Small intestine (tissue), 16 donors: ENCODE measurements around the gene PSMD5. TPM values are rescaled to one million over a fixed set of nuclear protein-coding genes. Genes with fewer than 3 reads are reported as not detected.

ENCODE experiments used
- DNase-seq, 2 donors: peaks; one replicate each; pipeline versions ENCODE4 v3.0.0 to v3.0.0-alpha.2; 2013
- FAIRE-seq: peaks from 2 replicates; lab custom pipeline; 2012; peaks lifted over from hg19 to GRCh38; lab: Jason Lieb, UNC
- H3K27ac ChIP-seq, 3 donors: one replicate each; pipeline ENCODE4 v1.5.1; 2013; ENCODE audit warnings: low read length in 2 of 3, mild to moderate bottlenecking in 2 of 3, control low read depth in 1 of 3, inconsistent platforms in 1 of 3, low read depth in 1 of 3, moderate library complexity in 1 of 3
- H3K27me3 ChIP-seq, 3 donors: one replicate each; pipeline ENCODE4 v1.6.1; 2013; ENCODE audit warnings: low read length in 3 of 3, inconsistent platforms in 1 of 3; ENCODE audit not compliant: control insufficient read depth in 3 of 3, insufficient read depth in 3 of 3
- H3K36me3 ChIP-seq, 3 donors: one replicate each; pipeline ENCODE4 v1.6.1; 2013; ENCODE audit warnings: low read length in 3 of 3, inconsistent platforms in 1 of 3, low read depth in 1 of 3, mild to moderate bottlenecking in 1 of 3, moderate library complexity in 1 of 3; ENCODE audit not compliant: control insufficient read depth in 3 of 3, insufficient read depth in 2 of 3
- H3K4me1 ChIP-seq, 3 donors: one replicate each; pipeline ENCODE4 v1.6.1; 2013; ENCODE audit warnings: low read length in 2 of 3, inconsistent platforms in 1 of 3, low read depth in 1 of 3, mild to moderate bottlenecking in 1 of 3, moderate library complexity in 1 of 3; ENCODE audit not compliant: control insufficient read depth in 3 of 3, insufficient read depth in 2 of 3
- H3K4me3 ChIP-seq, 3 donors: one replicate each; pipeline ENCODE4 v1.5.1; 2013; ENCODE audit warnings: low read length in 3 of 3, control low read depth in 1 of 3, inconsistent platforms in 1 of 3, low read depth in 1 of 3, mild to moderate bottlenecking in 1 of 3, moderate library complexity in 1 of 3
- H3K9me3 ChIP-seq, 2 donors: one replicate each; pipeline ENCODE4 v1.6.1; 2013; ENCODE audit warnings: low read depth in 1 of 2, low read length in 1 of 2; ENCODE audit not compliant: control insufficient read depth in 2 of 2, insufficient read depth in 1 of 2
- WGBS, 3 donors: extraction: QIAGEN DNeasy Blood & Tissue Kit; methylation state at CpG; one replicate each; pipeline ENCODE4 v1.1.7; 2013; 5-methylcytosine and 5-hydroxymethylcytosine counted together
- long read RNA-seq, 10 donors: transcript quantifications; one replicate each; lab custom pipeline, GENCODE V29; 2026
- polyA plus RNA-seq, 4 donors: library from polyadenylated mRNA; stranded (reverse) in 3 of 4; unstranded in 1 of 4; fragments of 200-250 nt in 3 of 4; fragments of 120-200 nt in 1 of 4; gene quantifications; one replicate each; pipeline versions ENCODE4 v1.2.1 to v1.2.3, GENCODE V29; 2013
- donor health status: healthy with polysubstance abuse.
- donor health status: control.
- donor health status: control.
- donor health status: Bipolar disorder and iron deficiency.
- donor health status: healthy.

PSMD5 gene
- 10 to 100 TPM; 15.4 to 26.7 (median 16.7) TPM for polyA plus RNA-seq
- long read RNA-seq, donor 1, transcript PSMD5-201 (10 exons, 3,443 nt) = major isoform, 12 of 12 reads
- long read RNA-seq, donor 1, partial matches to known transcripts = 0 of 12 reads
- long read RNA-seq, donor 1, other reads (novel, unspliced or antisense) = 0 of 12 reads
- long read RNA-seq, donor 2, partial matches to known transcripts = 0 of 3 reads
- long read RNA-seq, donor 2, other reads (novel, unspliced or antisense) = 0 of 3 reads
- long read RNA-seq, donor 3, partial matches to known transcripts = 0 of 2 reads
- long read RNA-seq, donor 3, other reads (novel, unspliced or antisense) = 0 of 2 reads
- long read RNA-seq, donor 4 = 0 reads
- long read RNA-seq, donor 5, partial matches to known transcripts = 0 of 1 reads
- long read RNA-seq, donor 5, other reads (novel, unspliced or antisense) = 0 of 1 reads
- long read RNA-seq, donor 6, partial matches to known transcripts = 0 of 3 reads
- long read RNA-seq, donor 6, other reads (novel, unspliced or antisense) = 0 of 3 reads
- long read RNA-seq, donor 7 = 0 reads
- long read RNA-seq, donor 8, partial matches to known transcripts = 0 of 2 reads
- long read RNA-seq, donor 8, other reads (novel, unspliced or antisense) = 0 of 2 reads
- long read RNA-seq, donor 9 = 0 reads
- long read RNA-seq, donor 10, partial matches to known transcripts = 0 of 3 reads
- long read RNA-seq, donor 10, other reads (novel, unspliced or antisense) = 0 of 3 reads

GRCh38 chr9:120842685-120843485 lies at the start of gene PSMD5:
Gene PSMD5, minus strand, starts transcription at chr9:120842922. Its CDS starts 13 bp downstream, at chr9:120842909.
- peak within 1 kb of the TSS; percentile 91 to 100 (median 98) for H3K27ac ChIP-seq
- H3K9me3 ChIP-seq = peaks cover 0 to 6% of the 10 kb centered on the region in 2 donors
- H3K27me3 ChIP-seq = no peaks in the 10 kb centered on the region
- 1 to 7% (median 2%) methylated on average over 61 to 62 of the region's 62 CpGs for WGBS, 3 donors
- peaks cover 0 to 20% (median 0%) of the 10 kb centered on the region in 3 donors for H3K36me3 ChIP-seq
- DNase-seq (peak; percentile 98 to 99), FAIRE-seq (no peak)
- peak within 1 kb of the TSS; percentile 80 to 99 (median 94) for H3K4me3 ChIP-seq
- H3K4me1 ChIP-seq = peaks cover 1 to 8% (median 2%) of the 10 kb centered on the region in 3 donors

GRCh38 chr9:120891884-120892747 lies 49.4 kb upstream of the PSMD5 start:
- Histone ChIP-seq H3K27me3 (peaks cover 0 to 3% (median 0%) of the 10 kb centered on the region in 3 donors), H3K4me3 (no peak overlapping the region), H3K4me1 (peaks cover 3 to 42% (median 12%) of the 10 kb centered on the region in 3 donors), H3K9me3 (no peaks in the 10 kb centered on the region), H3K27ac (peak overlapping the region; percentile 22 to 88 (median 85)), H3K36me3 (peaks cover 0 to 2% (median 0%) of the 10 kb centered on the region in 3 donors)
- DNase-seq (no peak), FAIRE-seq (no peak)
- WGBS, 3 donors = 42 to 49% (median 49%) methylated on average over 15 of the region's 15 CpGs

- Histone ChIP-seq H3K27ac (peak overlapping the region; percentile 34 to 88 (median 85)), H3K4me1 (peaks cover 3 to 46% (median 12%) of the 10 kb centered on the region in 3 donors), H3K4me3 (no peak overlapping the region), H3K27me3 (peaks cover 0 to 3% (median 0%) of the 10 kb centered on the region in 3 donors), H3K9me3 (no peaks in the 10 kb centered on the region), H3K36me3 (no peaks in the 10 kb centered on the region)
- WGBS, 3 donors = 15 to 55% (median 20%) methylated on average over 10 of the region's 10 CpGs
- FAIRE-seq (no peak), DNase-seq (peak; percentile 67 to 71)
These were observed 48.6 kb upstream of the PSMD5 start for GRCh38 chr9:120891245-120891883.

- H3K27me3 ChIP-seq = peaks cover 0 to 3% (median 0%) of the 10 kb centered on the region in 3 donors
- no peak overlapping the region for H3K4me3 ChIP-seq
- 19 to 48% (median 28%) methylated on average over 14 of the region's 14 CpGs for WGBS, 3 donors
- H3K4me1 ChIP-seq = peaks cover 3 to 54% (median 13%) of the 10 kb centered on the region in 3 donors
- DNase-seq = peak; percentile 55 to 61
- peak overlapping the region; percentile 34 to 88 (median 85) for H3K27ac ChIP-seq
- no peaks in the 10 kb centered on the region for H3K9me3 ChIP-seq
- no peak for FAIRE-seq
- H3K36me3 ChIP-seq = no peaks in the 10 kb centered on the region
These were observed 47.9 kb upstream of the PSMD5 start for GRCh38 chr9:120890320-120891244.

- H3K9me3 ChIP-seq = no peaks in the 10 kb centered on the region
- no peak for DNase-seq
- H3K4me3 ChIP-seq = no peak overlapping the region
- no peaks in the 10 kb centered on the region for H3K27me3 ChIP-seq
- H3K36me3 ChIP-seq = no peaks in the 10 kb centered on the region
- FAIRE-seq = no peak
- peak overlapping the region in 2 of 3 donors; percentile 85 to 88 for H3K27ac ChIP-seq
- WGBS, 3 donors = 92 to 98% (median 95%) methylated on average over 1 of the region's 1 CpG
- peaks cover 3 to 59% (median 14%) of the 10 kb centered on the region in 3 donors for H3K4me1 ChIP-seq
These were observed 47.0 kb upstream of the PSMD5 start for GRCh38 chr9:120889606-120890271.

GRCh38 chr9:120888626-120889025 lies 45.9 kb upstream of the PSMD5 start:
- no peaks in the 10 kb centered on the region for H3K36me3 ChIP-seq
- no peaks in the 10 kb centered on the region for H3K9me3 ChIP-seq
- peaks cover 3 to 60% (median 14%) of the 10 kb centered on the region in 3 donors for H3K4me1 ChIP-seq
- no peak for DNase-seq
- H3K4me3 ChIP-seq = no peak overlapping the region
- H3K27ac ChIP-seq = no peak overlapping the region
- H3K27me3 ChIP-seq = no peaks in the 10 kb centered on the region
- FAIRE-seq = no peak
